T47D (cell line): ENCODE data around the gene PNKD.
A peak's percentile ranks its signal among the peaks of the same experiment; 100 is the strongest.

Source experiments
- DNase-seq, 2 experiments: peaks; one replicate each; pipeline versions ENCODE4 v3.0.0 to v3.0.0-alpha.2; 2011 to 2012; ENCODE audit warnings: low read depth in 1 of 2, low spot score in 1 of 2
- JUND ChIP-seq: IDR thresholded peaks from 2 replicates; pipeline ENCODE4 v1.6.1; 2012; ENCODE audit warnings: low read depth
- in situ Hi-C: cut with HindIII; loops from 2 replicates; pipeline ENCODE4 v1.10.0; 2016; ENCODE audit warnings: low sequenced_read_pairs, low pct_unique_long_range_greater_than_20kb

The PNKD gene

GRCh38 chr2:218293715-218294429 lies 23.6 kb downstream of the PNKD start:
- TF ChIP-seq JUND, result no peak
- in situ Hi-C loops, result no loop called here
- DNase-seq, result no peak

GRCh38 chr2:218294430-218295022 lies 24.2 kb downstream of the PNKD start:
- in situ Hi-C loops, result no loop called here
- no peak for TF ChIP-seq JUND
- no peak for DNase-seq

GRCh38 chr2:218295029-218295428 lies 24.7 kb downstream of the PNKD start:
- TF ChIP-seq JUND, result no peak
- DNase-seq, result peak in 1 of 2 experiments; percentile 52
- in situ Hi-C loops, result no loop called here

GRCh38 chr2:218296200-218296599 lies 25.9 kb downstream of the PNKD start:
- in situ Hi-C loops, result no loop called here
- DNase-seq, result no peak
- no peak for TF ChIP-seq JUND

- TF ChIP-seq JUND, result no peak
- no peak for DNase-seq
- in situ Hi-C loops, result no loop called here
These were observed 26.5 kb downstream of the PNKD start for GRCh38 chr2:218296847-218297246.

- no peak for TF ChIP-seq JUND
- in situ Hi-C loops, result no loop called here
- no peak for DNase-seq
These were observed 28.1 kb downstream of the PNKD start for GRCh38 chr2:218298314-218298875.

GRCh38 chr2:218300141-218300540 lies 29.8 kb downstream of the PNKD start:
- no peak for TF ChIP-seq JUND
- DNase-seq, result no peak
- in situ Hi-C loops, result no loop called here

GRCh38 chr2:218301176-218301819 lies 31.0 kb downstream of the PNKD start:
- TF ChIP-seq JUND, result no peak
- in situ Hi-C loops, result no loop called here
- peak in 1 of 2 experiments; percentile 88 for DNase-seq

GRCh38 chr2:218305383-218305782 lies 35.1 kb downstream of the PNKD start:
- no peak for DNase-seq
- in situ Hi-C loops, result no loop called here
- no peak for TF ChIP-seq JUND

- in situ Hi-C loops, result no loop called here
- TF ChIP-seq JUND, result no peak
- no peak for DNase-seq
These were observed 36.0 kb downstream of the PNKD start for GRCh38 chr2:218306184-218306920.

GRCh38 chr2:218307415-218308090 lies 37.2 kb downstream of the PNKD start:
- DNase-seq, result no peak
- no peak for TF ChIP-seq JUND
- in situ Hi-C loops, result no loop called here

- in situ Hi-C loops, result no loop called here
- TF ChIP-seq JUND, result no peak
- peak in 1 of 2 experiments; percentile 76 for DNase-seq
These were observed 40.7 kb downstream of the PNKD start for GRCh38 chr2:218310853-218311540.
